ENCODE measurements around the gene KIF20B.
"Not testable (repeated sequence)": the region's sequence is repeated elsewhere in the genome, so short reads cannot be mapped to it uniquely, and the experiment has no call there.

KIF20B gene

DNA sequence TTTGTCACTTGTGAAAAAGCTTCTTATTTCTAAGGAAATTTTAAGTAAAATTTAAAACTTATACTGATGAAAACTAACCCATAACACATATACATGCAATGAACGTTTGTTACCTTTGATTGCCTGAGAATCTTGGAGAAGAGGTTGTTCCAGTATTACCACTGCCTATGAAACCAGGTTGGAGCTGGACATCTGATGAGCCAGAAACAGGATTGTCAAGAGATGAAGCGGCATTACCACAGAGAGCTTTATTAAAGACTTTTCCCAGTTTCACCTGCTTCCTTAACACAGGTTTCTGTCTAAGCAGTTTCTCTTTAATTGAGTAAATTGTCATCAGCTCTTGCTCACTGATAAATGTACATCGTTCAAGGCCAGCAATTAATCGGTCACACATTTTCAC, 9.0 kb upstream of the KIF20B start:
- DNase-seq (ENCODE audit: low spot score) = no peak

- DNase-seq (ENCODE audit: low spot score) = no peak
These were observed 8.2 kb upstream of the KIF20B start for GRCh38 chr10:89693176-89693575.

DNA sequence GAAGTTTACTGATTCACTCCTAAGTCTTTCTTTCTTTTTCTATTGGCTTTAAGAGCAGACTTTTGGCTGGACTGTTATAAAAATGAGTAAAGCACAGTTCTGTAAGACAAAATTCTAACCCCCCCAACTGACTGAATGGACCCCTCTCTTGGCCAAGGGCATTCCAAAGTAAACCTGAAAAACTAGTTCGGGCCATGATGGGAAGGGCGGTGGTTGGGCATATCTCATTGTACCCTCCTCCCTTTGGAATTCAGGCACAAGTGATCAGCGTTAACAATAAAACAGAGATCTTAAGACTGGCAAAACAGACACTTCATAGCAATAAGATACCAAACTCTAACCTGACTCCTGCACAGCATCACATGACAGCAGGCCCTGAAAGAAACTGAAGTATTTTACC, 6.1 kb upstream of the KIF20B start:
- DNase-seq (ENCODE audit: low spot score) = no peak

GRCh38 chr10:89697946-89698345, 3.4 kb upstream of the KIF20B start:
- no peak for DNase-seq (ENCODE audit: low spot score)

GRCh38 chr10:89699581-89700064, 1.8 kb upstream of the KIF20B start:
- DNase-seq (ENCODE audit: low spot score) = no peak

GRCh38 chr10:89700923-89701241, 508 bp upstream of the KIF20B start:
- no peak for DNase-seq (ENCODE audit: low spot score)

DNA sequence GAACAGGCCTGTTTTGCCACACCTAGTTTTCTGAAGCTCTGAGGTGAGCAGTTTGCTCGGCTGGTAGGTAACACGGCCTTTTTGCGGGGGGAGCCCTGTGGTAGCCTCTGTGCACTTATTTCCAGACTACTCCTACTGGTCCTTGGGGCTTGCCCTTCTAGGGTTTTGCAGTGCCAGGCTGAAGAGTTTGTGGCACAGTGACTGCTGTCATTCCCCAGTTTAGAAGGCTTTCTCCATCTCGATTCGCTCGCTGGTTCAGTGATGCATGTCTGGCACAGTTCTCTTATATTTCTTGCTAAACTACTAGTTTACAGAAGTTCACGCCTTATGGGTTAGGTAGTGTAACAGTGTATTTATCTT, 711 bp downstream of the KIF20B start:
- peak; percentile 11 for DNase-seq (ENCODE audit: low spot score)

GRCh38 chr10:89705466-89705865, 4.1 kb downstream of the KIF20B start:
- no peak for DNase-seq (ENCODE audit: low spot score)

DNA sequence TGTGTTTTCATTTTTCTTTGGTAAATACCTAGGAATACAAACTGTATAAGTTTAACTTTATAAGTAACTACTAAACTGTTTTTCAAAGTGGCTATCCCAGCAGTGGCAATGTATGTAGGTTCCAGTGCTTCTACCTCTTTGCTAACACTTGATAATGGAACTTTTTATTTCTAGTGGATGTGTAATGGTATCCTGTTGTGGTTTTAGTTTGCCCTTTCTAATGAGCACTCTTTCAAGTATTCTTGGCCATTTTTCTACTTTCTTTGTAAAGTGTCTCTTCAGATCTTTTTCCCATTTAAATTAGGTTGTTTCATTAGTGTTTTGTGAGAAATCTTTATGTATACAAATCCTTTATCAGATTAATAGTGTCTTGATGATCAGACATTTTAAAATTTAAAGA, 4.6 kb downstream of the KIF20B start:
- no peak for DNase-seq (ENCODE audit: low spot score)

GRCh38 chr10:89707372-89707771, 6.0 kb downstream of the KIF20B start:
- DNase-seq (ENCODE audit: low spot score) = no peak

DNA sequence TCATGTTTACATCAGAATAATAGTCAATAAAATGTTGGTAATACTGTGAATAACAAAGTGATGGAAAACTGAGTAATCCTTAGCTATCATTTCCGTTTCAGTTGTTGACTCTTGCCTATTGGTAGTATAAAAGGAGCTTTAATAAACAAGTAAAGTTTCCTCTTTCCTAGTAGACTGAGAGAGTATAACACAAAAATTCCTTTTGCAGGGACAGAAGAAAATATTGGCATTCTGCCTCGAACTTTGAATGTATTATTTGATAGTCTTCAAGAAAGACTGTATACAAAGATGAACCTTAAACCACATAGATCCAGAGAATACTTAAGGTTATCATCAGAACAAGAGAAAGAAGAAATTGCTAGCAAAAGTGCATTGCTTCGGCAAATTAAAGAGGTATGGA, 9.4 kb downstream of the KIF20B start:
- no peak for DNase-seq (ENCODE audit: low spot score)

- DNase-seq (ENCODE audit: low spot score) = no peak
These were observed 33.2 kb downstream of the KIF20B start for GRCh38 chr10:89734616-89735015.

- DNase-seq (ENCODE audit: low spot score) = no peak
These were observed 37.3 kb downstream of the KIF20B start for GRCh38 chr10:89738551-89739209.

DNA sequence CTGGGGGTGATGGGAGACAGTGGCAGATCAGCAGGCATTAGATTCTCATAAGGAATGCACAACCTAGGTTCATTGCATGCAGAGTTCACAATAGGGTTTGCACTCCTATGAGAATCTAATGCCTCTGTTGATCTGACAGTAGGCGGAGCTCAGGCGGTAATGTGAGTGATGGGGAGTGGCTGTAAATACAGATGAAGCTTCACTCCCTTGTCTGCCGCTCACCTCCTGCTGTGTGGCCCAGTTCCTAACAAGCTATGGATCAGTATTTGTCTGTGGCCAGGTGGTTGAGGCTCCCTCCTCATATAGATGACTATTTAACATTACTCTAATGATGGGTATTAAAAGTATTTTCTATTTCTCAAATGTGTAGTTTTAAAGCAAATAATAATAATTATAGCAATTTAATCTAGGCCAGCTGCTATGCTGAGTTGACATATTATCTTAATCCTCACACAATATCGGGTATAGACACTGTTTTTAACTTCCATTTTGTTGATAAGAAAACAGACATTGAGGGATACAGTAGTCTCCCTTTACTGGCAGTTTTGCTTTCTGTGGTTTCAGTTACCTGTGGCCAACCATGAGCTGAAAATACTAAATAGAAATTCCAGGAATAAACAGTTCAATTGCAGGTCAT, 39.9 kb downstream of the KIF20B start:
- DNase-seq (ENCODE audit: low spot score) = no peak

GRCh38 chr10:89744026-89744425, 42.6 kb downstream of the KIF20B start:
- DNase-seq (ENCODE audit: low spot score) = no peak

- DNase-seq (ENCODE audit: low spot score) = no peak
These were observed 44.5 kb downstream of the KIF20B start for GRCh38 chr10:89745903-89746302.

DNA sequence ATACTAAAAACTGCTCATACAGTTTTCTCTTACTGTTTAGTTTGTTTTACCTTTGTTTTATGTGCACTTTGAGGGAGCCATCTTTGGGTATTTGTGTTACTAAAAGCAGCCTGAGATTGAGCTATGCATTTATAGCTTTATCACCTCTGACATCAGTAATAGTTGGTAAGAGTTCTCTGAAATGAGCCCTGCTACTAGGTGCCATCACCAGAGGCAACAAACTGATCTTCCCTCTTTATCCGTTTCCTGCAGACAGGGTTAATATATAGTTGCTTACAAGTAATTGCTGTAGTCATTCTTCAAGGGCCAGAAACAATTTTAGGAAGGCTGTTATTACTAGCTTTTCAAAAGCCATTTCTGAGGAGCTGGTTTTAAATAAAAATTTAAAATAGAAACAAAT, 49.1 kb downstream of the KIF20B start:
- no peak for DNase-seq (ENCODE audit: low spot score)

- no peak for DNase-seq (ENCODE audit: low spot score)
These were observed 54.0 kb downstream of the KIF20B start for GRCh38 chr10:89755374-89755773.

DNA sequence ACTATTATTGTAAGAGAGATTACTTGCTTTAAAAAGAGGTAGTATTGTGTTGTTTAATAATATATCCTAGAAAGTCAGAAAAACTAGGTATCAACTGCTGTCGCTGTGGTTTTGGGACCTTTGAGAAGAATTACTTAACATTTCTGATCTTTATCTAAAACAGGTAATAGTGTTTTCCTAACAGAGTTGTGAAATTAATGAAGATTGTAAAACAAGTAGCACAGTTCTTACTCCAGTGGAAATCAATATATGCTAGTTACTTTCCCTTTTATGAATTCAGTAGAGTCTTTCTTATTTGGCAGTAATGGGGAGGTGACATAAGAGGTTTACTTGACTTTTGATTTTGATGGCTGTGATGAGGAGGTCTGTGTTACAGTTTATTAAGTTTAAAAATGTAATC, 58.1 kb downstream of the KIF20B start:
- no peak for DNase-seq (ENCODE audit: low spot score)

DNA sequence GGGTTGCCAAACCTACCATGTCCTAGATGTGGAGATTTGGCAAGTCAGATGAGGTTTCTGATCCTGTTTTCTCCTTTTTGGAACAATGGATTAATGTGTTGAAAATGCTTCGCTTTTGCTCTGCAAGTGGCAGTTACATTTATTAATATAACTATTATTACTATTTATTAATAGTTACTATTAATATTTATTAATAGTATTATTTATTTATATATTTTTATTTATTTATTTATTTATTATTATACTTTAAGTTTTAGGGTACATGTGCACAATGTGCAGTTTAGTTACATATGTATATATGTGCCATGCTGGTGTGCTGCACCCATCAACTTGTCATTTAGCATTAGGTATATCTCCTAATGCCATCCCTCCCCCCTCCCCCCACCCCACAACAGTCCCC, 62.3 kb downstream of the KIF20B start:
- DNase-seq (ENCODE audit: low spot score) = not testable (repeated sequence)

GRCh38 chr10:89771684-89772083, 70.3 kb downstream of the KIF20B start:
- no peak for DNase-seq (ENCODE audit: low spot score)

DNA sequence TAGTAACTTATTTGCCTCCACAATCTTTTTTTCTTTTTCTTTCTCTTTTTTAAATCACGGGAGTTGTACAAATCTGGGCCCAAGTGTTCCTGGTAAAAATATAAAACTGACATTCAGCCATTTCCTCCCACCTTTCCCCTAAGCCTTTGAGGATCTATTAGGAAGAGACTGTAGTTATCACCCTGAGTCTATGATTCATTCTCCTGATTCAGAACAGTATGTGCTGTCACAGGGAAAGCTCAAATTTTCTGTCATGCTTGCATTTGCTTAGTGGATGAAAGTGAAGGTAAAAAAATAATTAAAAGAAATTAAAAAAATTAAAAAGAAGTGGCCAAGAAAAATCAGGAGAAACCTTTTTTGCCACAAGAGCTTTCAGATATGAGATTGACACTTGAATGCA, 71.7 kb downstream of the KIF20B start:
- DNase-seq (ENCODE audit: low spot score) = no peak

DNA sequence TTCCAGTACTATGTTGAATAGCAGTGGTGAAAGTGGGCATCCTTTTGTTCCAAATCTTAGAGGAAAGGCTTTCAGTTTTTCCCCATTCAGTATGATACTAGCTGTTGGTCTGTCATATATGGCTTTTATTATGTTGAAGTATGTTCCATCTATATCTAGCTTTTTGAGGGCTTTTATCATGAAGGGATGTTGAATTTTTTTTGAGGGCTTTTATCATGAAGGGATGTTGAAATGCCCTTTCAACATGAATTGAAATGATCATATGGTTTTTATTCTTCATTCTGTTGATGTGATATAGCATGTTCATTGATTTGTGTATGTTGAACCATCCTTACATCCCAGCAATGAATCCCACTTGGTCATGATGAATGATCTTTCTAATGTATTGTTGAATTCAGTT, 75.3 kb downstream of the KIF20B start:
- DNase-seq (ENCODE audit: low spot score) = no peak

- DNase-seq (ENCODE audit: low spot score) = no peak
These were observed 81.1 kb downstream of the KIF20B start for GRCh38 chr10:89782470-89782869.
